ENCODE results near the gene AFMID. TPM values are rescaled to one million over a fixed set of nuclear protein-coding genes. Genes with fewer than 3 reads are reported as not detected.
"Not testable (repeated sequence)": the region's sequence is repeated elsewhere in the genome, so short reads cannot be mapped to it uniquely, and the experiment has no call there.

AFMID gene
- total RNA-seq, 4 donors from 2014 or later, result 11.7 to 14.3 (median 12.1) TPM

GRCh38 chr17:78168242-78168902, 18.8 kb upstream of the AFMID start, which contains the start of gene SYNGR2:
TSS of gene SYNGR2 (plus strand) at chr17:78168581. CDS start at chr17:78168617, 36 bp downstream.
- no peaks in the 10 kb centered on the region for H3K27me3 ChIP-seq
- TF ChIP-seq POLR2A (IDR thresholded peaks at IDR 0.05), result peak; percentile 96 to 98
- TF ChIP-seq CTCF (IDR thresholded peaks at IDR 0.05 in 4 of 5, conservative IDR thresholded peaks at IDR 0.05 in 1 of 5), result peak in 2 of 5 experiments; percentile 16 to 27
- H3K36me3 ChIP-seq, result peaks cover 0 to 15% of the 10 kb centered on the region in 2 donors
- peak; percentile 57 to 77 for DNase-seq
- in situ Hi-C loops (cut with MboI; ENCODE audit: low sequenced_read_pairs in 4 of 4) (no loop called here), intact Hi-C loops (cut with DNase I; ENCODE audit: low total_unique reads) (loop anchor here (1.0 kb wide), 1 partner anchor 19 kb away; the partner anchor contains the start of genes AFMID and TK1)
- H3K27ac ChIP-seq, result peak within 1 kb of the TSS; percentile 92 to 96 (median 94)
- no peaks in the 10 kb centered on the region for H3K9me3 ChIP-seq
- H3K4me3 ChIP-seq, result peak within 1 kb of the TSS; percentile 77 to 94 (median 86)
- peak; percentile 69 to 71 for ATAC-seq
- peaks cover 21 to 40% of the 10 kb centered on the region in 2 donors for H3K4me1 ChIP-seq

GRCh38 chr17:78168903-78169793, 18.0 kb upstream of the AFMID start:
- H3K27ac ChIP-seq, result peak overlapping the region; percentile 92 to 96 (median 94)
- no peaks in the 10 kb centered on the region for H3K27me3 ChIP-seq
- peak; percentile 53 to 71 for DNase-seq
- peaks cover 0 to 15% of the 10 kb centered on the region in 2 donors for H3K36me3 ChIP-seq
- in situ Hi-C loops (cut with MboI; ENCODE audit: low sequenced_read_pairs in 4 of 4) (no loop called here), intact Hi-C loops (cut with DNase I; ENCODE audit: low total_unique reads) (loop anchor here (1.0 kb wide), 1 partner anchor 18 kb away; the partner anchor contains the start of genes AFMID and TK1)
- peak overlapping the region; percentile 77 to 94 (median 86) for H3K4me3 ChIP-seq
- H3K4me1 ChIP-seq, result peaks cover 29 to 48% of the 10 kb centered on the region in 2 donors
- no peak for TF ChIP-seq POLR2A (IDR thresholded peaks at IDR 0.05)
- no peak for TF ChIP-seq CTCF (IDR thresholded peaks at IDR 0.05 in 4 of 5, conservative IDR thresholded peaks at IDR 0.05 in 1 of 5)
- ATAC-seq, result peak; percentile 28 to 29
- H3K9me3 ChIP-seq, result no peaks in the 10 kb centered on the region

- no peak for ATAC-seq
- H3K4me1 ChIP-seq, result peaks cover 46 to 65% of the 10 kb centered on the region in 2 donors
- intact Hi-C loops (cut with DNase I; ENCODE audit: low total_unique reads), result no loop called here
- peaks cover 0 to 15% of the 10 kb centered on the region in 2 donors for H3K36me3 ChIP-seq
- H3K27ac ChIP-seq, result peak overlapping the region; percentile 88 to 96 (median 94)
- H3K27me3 ChIP-seq, result no peaks in the 10 kb centered on the region
- TF ChIP-seq POLR2A (IDR thresholded peaks at IDR 0.05) (no peak), CTCF (IDR thresholded peaks at IDR 0.05 in 4 of 5, conservative IDR thresholded peaks at IDR 0.05 in 1 of 5) (no peak)
- in situ Hi-C loops (cut with MboI; ENCODE audit: low sequenced_read_pairs in 4 of 4), result no loop called here
- DNase-seq, result no peak
- H3K9me3 ChIP-seq, result no peaks in the 10 kb centered on the region
- H3K4me3 ChIP-seq, result no peak overlapping the region
These were observed 16.2 kb upstream of the AFMID start for GRCh38 chr17:78170692-78171590.

GRCh38 chr17:78171591-78172248, 15.4 kb upstream of the AFMID start:
- in situ Hi-C loops (cut with MboI; ENCODE audit: low sequenced_read_pairs in 4 of 4), result not testable (repeated sequence)
- peak overlapping the region; percentile 88 to 96 (median 94) for H3K27ac ChIP-seq

More at GRCh38 chr17:78171591-78172248, 15.4 kb upstream of the AFMID start:
- ATAC-seq; intact Hi-C loops (cut with DNase I; ENCODE audit: low total_unique reads); H3K27me3 ChIP-seq; H3K4me3 ChIP-seq; H3K9me3 ChIP-seq: not testable (repeated sequence)
- peak in 1 of 2 donors; percentile 44 for DNase-seq
- H3K4me1 ChIP-seq, result peaks cover 54 to 73% of the 10 kb centered on the region in 2 donors
- H3K36me3 ChIP-seq, result peaks cover 0 to 15% of the 10 kb centered on the region in 2 donors
